NCI-H748 treated with DMSO at 0.1 percent for 48 hours (cell line): ENCODE measurements around the gene HDAC4.
"Not testable (repeated sequence)": the region's sequence is repeated elsewhere in the genome, so short reads cannot be mapped to it uniquely, and the experiment has no call there.

Experiments used
- DNase-seq: peaks from one replicate; lab custom pipeline; 2025; lab: John Stamatoyannopoulos, UW

The HDAC4 gene

GRCh38 chr2:239085201-239085992, 315.4 kb downstream of the HDAC4 start:
- DNase-seq, result no peak

- no peak for DNase-seq
Observed at GRCh38 chr2:239084007-239084406, 316.8 kb downstream of the HDAC4 start.

DNA sequence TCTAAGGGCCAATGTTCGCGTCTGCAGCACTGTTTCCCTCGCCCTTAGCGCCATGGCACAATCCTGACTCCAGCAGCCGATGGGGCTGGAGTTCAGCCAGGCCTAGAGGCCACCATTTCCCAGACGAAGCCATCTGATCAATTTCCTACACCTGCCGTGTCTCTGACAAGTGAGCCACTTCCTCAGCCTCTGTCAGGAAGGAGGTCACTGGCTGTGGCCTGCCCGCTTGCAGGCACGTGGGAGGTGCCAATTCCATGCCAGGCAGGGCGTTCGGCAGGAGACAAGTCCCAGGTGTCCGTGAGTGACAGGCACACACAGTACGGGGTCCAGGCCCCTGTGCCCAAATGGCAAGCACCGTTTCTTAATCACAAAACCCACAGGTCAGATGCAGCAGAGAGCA, 318.4 kb downstream of the HDAC4 start:
- DNase-seq, result no peak

- no peak for DNase-seq
Observed at GRCh38 chr2:239081622-239082021, 319.2 kb downstream of the HDAC4 start.

GRCh38 chr2:239081046-239081445, 319.8 kb downstream of the HDAC4 start:
- no peak for DNase-seq

GRCh38 chr2:239079671-239080294, 321.0 kb downstream of the HDAC4 start:
- DNase-seq, result no peak

DNA sequence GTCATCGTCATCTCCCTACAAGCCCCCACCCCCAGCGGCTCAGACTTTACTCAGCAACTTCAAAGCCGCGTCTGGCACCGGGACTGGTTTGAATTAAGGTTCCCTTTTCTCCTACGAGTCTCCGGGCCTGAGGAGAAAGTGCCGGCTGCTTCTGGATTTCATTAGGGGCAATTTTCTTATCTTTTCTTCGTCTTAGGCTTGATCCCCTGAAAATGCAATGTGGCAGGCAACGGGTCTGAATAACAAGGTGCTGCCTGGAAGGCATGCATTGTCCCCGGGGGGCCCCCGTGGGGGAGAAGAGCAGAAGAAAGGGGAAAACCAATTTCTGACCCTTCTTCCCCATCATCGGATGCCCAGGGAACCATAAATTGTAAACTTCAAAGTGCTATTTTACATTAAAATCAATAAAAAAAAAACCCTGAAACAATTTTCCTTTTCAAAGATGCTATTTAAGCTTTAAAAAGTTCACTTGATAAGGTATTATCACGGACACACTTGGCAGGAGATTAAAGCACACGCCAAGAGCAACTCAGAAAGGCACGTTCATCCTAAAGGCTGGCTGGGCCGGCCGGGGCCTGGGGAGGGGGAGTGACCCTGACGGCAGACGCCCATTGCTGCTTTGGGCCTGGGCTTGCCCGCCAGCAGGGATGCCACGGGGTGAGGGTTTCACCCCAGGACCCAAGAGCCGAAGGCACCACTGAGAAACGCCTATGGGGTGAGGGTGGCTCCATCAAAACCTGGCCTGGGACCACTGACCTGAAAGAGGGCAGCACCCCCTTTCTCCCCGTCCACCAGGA, 322.5 kb downstream of the HDAC4 start:
- DNase-seq, result no peak

GRCh38 chr2:239077260-239077659, 323.6 kb downstream of the HDAC4 start:
- no peak for DNase-seq

DNA sequence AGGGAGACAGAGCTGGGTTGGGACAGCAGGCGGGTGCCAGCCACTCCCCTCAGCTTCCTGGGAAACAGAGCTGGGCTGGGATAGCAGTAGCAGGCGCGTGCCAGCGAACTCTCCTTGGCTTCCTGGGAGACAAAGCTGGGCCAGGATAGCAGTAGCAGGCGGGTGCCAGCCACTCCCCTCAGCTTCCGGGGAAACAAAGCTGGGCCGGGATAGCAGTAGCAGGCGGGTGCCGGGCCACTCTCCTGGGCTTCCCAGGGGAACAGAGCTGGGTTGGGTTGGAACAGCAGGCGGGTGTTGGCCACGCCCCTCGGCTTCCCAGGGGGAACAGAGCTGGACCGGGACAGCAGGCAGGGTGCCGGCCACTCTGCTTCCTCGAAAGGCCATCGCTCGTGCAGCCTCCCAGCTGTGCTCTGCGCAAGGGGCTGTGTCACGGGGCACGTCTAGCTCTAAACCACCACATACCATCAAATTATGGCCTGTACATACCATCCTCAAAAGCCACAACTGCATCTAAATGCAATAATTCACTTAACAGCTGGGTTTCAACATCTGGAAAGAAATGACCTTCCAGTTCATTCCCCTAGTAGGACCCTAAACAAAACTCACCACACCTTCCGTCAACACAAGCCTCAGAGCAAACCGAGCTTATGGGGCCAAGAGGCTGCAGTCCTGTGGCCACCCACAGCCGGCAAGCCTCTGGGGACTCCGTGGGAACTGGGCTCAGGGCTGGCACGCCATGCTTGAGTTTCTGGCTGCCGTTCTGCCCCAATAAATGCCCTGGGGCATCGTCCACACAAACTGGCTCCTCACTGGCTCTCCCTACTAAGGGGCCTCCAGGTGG, 324.7 kb downstream of the HDAC4 start:
- no peak for DNase-seq

GRCh38 chr2:239073745-239074530, 326.9 kb downstream of the HDAC4 start:
- DNase-seq, result no peak

- DNase-seq, result no peak
Observed at GRCh38 chr2:239073270-239073669, 327.6 kb downstream of the HDAC4 start.

GRCh38 chr2:239072786-239073185, 328.0 kb downstream of the HDAC4 start:
- DNase-seq, result no peak

DNA sequence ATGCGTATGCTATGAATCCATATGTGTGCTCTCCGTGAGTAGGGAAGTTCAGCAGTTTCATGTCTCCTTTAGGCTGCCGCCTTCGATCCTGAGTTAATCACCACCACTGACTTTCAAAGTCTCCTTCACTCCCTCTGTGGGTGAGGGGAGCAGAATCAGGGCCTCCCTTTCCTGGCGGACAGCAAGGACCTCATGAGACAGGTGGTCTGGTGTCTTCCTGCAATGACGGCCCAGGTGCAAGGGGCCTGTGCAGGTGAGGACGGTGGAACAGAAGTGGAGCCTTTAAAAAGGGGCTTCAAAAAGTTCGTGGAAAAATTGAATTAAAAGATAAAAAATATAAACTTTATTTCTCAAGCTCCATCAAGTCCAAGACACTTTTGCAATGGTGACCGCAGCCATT, 330.4 kb downstream of the HDAC4 start:
- no peak for DNase-seq

DNA sequence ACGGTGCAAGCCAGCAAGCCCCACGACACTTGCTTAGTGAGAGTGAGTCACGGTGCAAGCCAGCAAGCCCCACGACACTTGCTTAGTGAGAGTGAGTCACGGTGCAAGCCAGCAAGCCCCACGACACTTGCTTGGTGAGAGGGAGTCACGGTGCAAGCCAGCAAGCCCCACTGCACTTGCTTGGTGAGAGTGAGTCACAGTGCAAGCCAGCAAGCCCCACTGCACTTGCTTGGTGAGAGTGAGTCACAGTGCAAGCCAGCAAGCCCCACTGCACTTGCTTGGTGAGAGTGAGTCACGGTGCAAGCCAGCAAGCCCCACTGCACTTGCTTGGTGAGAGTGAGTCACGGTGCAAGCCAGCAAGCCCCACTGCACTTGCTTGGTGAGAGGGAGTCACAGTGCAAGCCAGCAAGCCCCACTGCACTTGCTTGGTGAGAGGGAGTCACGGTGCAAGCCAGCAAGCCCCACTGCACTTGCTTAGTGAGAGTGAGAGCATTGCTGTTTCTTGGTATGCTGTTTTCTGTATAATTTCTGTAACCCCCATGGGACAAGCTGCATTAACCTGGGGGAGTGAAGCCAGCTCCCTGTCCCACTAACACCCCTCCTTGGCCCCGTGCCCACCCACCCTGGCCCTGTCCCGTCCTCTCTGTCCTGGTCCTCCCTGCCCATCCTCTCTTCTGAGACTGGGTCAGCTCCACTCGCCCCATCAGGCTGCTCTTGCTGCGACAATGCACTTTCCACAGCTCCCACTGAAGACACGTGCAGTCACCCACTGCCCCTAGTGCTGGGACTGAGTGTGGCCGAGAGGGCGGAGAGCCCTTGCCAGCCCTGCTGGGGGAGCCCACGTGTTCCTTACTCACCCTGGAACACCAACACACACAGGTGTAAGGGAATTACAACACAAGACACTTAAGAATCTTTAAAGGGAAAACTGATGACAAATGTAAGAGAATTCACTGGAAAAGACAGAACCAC, 331.2 kb downstream of the HDAC4 start:
- DNase-seq, result not testable (repeated sequence)

DNA sequence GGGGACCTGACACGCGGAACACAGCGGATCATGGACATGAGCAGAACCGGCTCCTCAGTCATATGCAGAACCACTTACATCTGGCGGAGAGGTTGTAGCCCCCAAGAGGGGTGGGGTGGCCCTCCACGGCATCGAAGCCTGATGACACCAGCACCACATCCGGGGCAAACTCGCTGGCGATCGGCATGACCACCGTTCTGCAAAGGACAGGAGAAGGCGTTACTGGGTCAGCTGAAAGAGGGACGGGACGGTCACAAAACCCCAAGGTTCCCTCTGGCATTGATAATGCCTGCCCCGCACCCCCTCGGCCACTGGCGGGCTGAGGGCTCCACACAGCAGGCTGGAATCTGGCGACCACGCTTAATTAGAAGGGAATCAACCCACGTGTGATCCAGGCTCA, 332.4 kb downstream of the HDAC4 start:
- DNase-seq, result no peak

- no peak for DNase-seq
Observed at GRCh38 chr2:239067196-239067865, 333.5 kb downstream of the HDAC4 start.

DNA sequence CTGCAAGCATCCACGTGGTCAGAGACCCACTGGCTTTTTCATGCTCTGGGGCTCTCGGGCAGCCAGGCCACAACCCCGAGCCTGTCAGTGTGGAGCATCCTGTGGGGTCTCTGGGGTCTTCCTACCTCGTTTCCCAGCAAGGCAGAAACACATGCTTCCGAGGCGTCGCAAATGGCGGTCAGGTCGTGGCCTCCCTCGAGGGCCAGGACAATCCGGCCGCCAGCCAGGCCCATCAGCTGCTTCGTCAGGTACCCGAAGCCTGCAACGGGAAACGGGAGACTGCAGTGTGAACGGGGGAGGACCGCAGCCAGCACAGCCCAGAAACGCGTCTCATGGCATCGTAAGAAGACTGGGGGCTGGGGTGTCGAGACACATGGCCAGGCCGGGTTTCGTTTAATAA, 334.2 kb downstream of the HDAC4 start:
- no peak for DNase-seq

- DNase-seq, result no peak
Observed at GRCh38 chr2:239065962-239066361, 334.9 kb downstream of the HDAC4 start.

DNA sequence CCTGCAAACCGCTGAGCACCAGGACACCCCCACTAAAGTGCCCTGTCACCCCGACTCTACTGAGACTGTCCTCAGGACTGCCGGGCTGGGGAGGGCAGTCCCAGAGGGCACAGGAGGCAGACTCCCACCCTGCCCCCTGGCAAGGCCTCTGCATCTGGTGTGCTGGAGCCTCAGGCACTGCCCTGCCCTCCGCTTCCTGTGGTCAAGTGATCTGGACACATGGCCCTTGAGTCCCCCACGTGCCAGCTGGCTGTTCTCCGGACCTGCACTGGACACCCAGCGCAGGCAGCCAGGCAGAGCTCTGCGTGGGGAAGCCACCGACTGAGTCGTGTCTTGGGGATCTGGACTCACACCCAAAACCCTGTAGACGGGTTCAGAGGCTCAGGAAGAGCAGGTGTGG, 335.3 kb downstream of the HDAC4 start:
- DNase-seq, result no peak
